Breast epithelium (tissue), 4 donors: ENCODE measurements around the gene TEX19. TPM values are rescaled to one million over a fixed set of nuclear protein-coding genes. Genes with fewer than 3 reads are reported as not detected.

ENCODE experiments used
- DNase-seq, 2 donors: peaks; one replicate each; pipeline ENCODE4 v3.0.0-alpha.2; 2019; ENCODE audit warnings: low spot score in 2 of 2
- H3K27ac ChIP-seq, 2 donors: fragments of 200-600 bp; sonication (generic) in 1 of 2; one replicate each; pipeline ENCODE4 v1.5.1; 2016 to 2019; ENCODE audit warnings: mild to moderate bottlenecking in 1 of 2
- H3K27me3 ChIP-seq, 2 donors: fragments of 200-600 bp; sonication (generic) in 1 of 2; one replicate each; pipeline versions ENCODE4 v1.5.1 to v1.6.0; 2017 to 2019; ENCODE audit warnings: control low read depth in 1 of 2, mild to moderate bottlenecking in 1 of 2
- H3K36me3 ChIP-seq: fragments of 200-600 bp; one replicate; pipeline ENCODE4 v1.5.1; 2019
- H3K4me1 ChIP-seq, 2 donors: fragments of 200-600 bp; sonication (generic); one replicate each; pipeline ENCODE4 v1.5.1; 2016 to 2019; ENCODE audit warnings: control low read depth in 1 of 2
- H3K4me3 ChIP-seq, 3 donors: fragments of 200-600 bp; sonication (generic); 1 replicate in 2 of 3; 2 replicates in 1 of 3; pipeline ENCODE4 v1.5.1; 2016 to 2019; ENCODE audit warnings: mild to moderate bottlenecking in 3 of 3, moderate library complexity in 2 of 3
- H3K9me3 ChIP-seq, 2 donors: fragments of 200-600 bp; sonication (generic) in 1 of 2; one replicate each; pipeline ENCODE4 v1.5.1; 2016 to 2019; ENCODE audit warnings: control low read depth in 1 of 2
- POLR2A ChIP-seq: fragments of 450-650 bp; IDR thresholded peaks from one replicate; pipeline ENCODE4 v1.6.1; 2016; ENCODE audit warnings: antibody characterized with exemption, mild to moderate bottlenecking, moderate library complexity
- POLR2AphosphoS5 ChIP-seq, 3 donors: sonication (generic); formaldehyde crosslinking; IDR thresholded peaks; one replicate each; pipeline ENCODE4 v1.6.1; 2017; ENCODE audit warnings: antibody characterized with exemption in 3 of 3
- intact Hi-C: fragments of 100-400 bp; cut with DNase I; formaldehyde crosslinking; loops from one replicate; pipeline ENCODE4 v1.15.1; 2023; ENCODE audit warnings: low total_unique reads
- total RNA-seq, 3 donors: library from RNA; depleted of rRNA; stranded (reverse); fragments of >200 nt; gene quantifications; one replicate each; pipeline ENCODE4 v1.1.0, GENCODE V29; 2016
- TF ChIP-seq, protein P1 (sequence below), 3 donors: fragments of 450-650 bp; IDR thresholded peaks; one replicate each; pipeline ENCODE4 v1.5.1; 2016 to 2017; ENCODE audit warnings: antibody characterized with exemption in 3 of 3, mild to moderate bottlenecking in 3 of 3, moderate library complexity in 3 of 3

The TEX19 gene
- total RNA-seq, 3 donors from 2014 or later, result not detected

DNA sequence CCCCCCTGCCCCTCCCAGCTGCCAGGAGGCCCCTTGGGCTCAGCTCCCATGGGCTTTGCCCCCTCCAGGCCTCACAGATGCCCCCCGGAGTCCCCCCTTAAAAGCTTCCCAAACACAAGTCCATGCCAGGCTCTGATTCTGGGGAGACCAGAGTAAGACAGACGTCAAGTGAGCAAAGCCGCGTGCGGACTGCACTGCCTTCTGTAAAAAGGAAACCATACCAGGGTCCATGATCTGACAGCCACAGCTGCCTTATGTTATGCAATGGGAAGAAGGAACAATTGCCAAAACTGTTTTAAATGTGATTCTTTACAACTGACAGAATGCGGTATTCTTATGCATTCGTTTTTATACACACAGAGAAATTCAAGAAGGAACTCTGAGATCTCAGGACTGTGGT lies 41.2 kb downstream of the TEX19 start:
- intact Hi-C loops, result no loop called here
- Histone ChIP-seq H3K36me3 (peaks cover 6% of the 10 kb centered on the region), H3K27ac (peak overlapping the region in 1 of 2 donors; percentile 78), H3K9me3 (no peaks in the 10 kb centered on the region), H3K4me3 (no peak overlapping the region), H3K4me1 (no peaks in the 10 kb centered on the region), H3K27me3 (no peaks in the 10 kb centered on the region)
- no peak for TF ChIP-seq POLR2A
- TF ChIP-seq, protein P1, sequence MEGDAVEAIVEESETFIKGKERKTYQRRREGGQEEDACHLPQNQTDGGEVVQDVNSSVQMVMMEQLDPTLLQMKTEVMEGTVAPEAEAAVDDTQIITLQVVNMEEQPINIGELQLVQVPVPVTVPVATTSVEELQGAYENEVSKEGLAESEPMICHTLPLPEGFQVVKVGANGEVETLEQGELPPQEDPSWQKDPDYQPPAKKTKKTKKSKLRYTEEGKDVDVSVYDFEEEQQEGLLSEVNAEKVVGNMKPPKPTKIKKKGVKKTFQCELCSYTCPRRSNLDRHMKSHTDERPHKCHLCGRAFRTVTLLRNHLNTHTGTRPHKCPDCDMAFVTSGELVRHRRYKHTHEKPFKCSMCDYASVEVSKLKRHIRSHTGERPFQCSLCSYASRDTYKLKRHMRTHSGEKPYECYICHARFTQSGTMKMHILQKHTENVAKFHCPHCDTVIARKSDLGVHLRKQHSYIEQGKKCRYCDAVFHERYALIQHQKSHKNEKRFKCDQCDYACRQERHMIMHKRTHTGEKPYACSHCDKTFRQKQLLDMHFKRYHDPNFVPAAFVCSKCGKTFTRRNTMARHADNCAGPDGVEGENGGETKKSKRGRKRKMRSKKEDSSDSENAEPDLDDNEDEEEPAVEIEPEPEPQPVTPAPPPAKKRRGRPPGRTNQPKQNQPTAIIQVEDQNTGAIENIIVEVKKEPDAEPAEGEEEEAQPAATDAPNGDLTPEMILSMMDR (IDR thresholded peaks at IDR 0.05), result no peak
- TF ChIP-seq POLR2AphosphoS5 (IDR thresholded peaks at IDR 0.05), result no peak
- DNase-seq, result no peak

DNA sequence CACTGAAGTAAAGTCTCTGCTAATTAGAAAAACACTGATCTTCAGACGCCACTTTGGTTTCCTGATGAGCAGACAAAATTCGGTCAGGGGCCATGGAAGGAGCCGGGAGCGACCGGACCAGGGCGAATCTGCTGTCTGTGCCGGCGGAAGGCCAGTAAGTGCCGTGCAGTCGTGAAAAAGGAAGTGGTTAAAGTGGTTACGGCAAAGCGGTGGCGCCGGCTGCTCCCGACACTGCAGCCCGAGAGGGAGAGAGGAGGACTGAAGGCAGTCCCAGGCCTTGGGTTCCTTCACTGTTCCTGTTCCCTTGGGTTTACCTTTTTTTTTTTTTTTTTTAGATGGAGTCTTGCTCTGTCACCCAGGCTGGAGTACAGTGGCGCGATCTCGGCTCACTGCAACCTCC lies 41.8 kb downstream of the TEX19 start:
- Histone ChIP-seq H3K9me3 (no peaks in the 10 kb centered on the region), H3K27ac (no peak overlapping the region), H3K4me3 (no peak overlapping the region), H3K4me1 (no peaks in the 10 kb centered on the region), H3K36me3 (peaks cover 6% of the 10 kb centered on the region), H3K27me3 (no peaks in the 10 kb centered on the region)
- TF ChIP-seq, protein P1 (IDR thresholded peaks at IDR 0.05), result no peak
- no peak for TF ChIP-seq POLR2A
- TF ChIP-seq POLR2AphosphoS5 (IDR thresholded peaks at IDR 0.05), result no peak
- intact Hi-C loops, result no loop called here
- no peak for DNase-seq

DNA sequence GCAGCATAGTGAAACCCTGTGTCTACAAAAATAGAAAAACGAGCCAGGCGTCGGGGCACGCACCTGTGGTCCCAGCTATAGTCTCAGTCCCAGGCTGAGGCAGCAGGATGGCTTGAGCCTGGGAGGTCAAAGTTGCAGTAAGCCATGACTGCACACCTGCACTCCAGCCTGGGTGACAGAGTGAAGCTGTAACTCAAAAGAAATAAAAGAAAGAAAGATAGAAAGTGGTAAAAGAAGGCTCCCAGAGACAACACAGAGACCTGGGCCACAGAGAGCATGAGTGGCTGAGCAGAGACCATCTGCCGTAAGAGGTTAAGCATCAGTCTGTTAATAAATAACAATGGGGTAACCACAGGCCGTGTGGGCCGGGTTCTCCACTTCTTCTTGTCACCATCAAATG lies 43.8 kb downstream of the TEX19 start:
- peaks cover 6% of the 10 kb centered on the region for H3K36me3 ChIP-seq
- no peak for DNase-seq
- intact Hi-C loops, result no loop called here

DNA sequence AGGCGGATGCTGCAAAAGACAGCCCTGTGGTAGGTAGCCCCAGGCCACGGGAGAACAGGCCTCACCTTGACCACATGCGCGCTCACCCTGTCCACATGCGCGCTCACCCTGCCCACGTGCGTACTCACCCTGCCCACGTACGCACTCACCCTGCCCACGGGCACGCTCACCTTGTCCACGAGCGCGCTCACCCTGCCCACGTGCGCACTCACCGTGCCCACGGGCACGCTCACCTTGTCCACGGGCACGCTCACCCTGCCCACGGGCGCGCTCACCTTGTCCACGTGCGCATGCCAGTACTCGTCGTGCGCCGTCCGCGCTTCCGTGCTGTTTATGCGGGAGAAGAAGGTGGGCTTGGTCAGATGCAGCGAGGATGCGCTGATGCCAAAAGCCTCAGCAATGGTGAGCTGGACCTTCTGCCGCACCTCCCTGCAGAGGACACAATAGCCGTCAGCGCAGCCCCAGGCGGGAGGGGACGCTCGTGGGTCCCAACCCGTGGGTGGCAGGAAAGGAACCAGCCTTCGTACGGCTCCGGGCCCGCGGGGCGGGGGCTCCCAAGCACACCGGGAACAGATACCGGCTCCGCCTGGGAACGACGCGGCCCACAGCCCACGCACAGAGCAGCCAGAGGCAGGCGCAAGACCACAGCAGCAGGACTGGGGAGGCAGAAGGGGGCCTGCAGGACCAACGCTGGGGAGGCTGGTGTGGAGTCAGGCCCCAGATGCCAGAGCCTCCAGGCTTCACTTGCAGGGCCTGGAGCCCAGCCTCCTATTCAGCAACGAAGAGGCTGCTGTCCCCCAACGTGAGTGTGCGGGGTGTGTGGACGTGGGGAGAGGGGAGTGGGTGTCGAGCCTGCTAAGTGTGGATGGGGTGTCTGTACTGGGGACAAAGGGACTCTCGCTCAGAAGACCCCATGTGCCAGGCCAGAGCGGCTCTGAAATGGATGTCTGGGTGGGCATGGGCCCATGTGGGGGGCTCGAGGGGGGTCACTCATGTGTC lies 44.9 kb downstream of the TEX19 start:
- Histone ChIP-seq H3K36me3 (peaks cover 6% of the 10 kb centered on the region), H3K27ac (no peak overlapping the region), H3K4me1 (no peaks in the 10 kb centered on the region), H3K4me3 (no peak overlapping the region), H3K27me3 (no peaks in the 10 kb centered on the region), H3K9me3 (no peaks in the 10 kb centered on the region)
- intact Hi-C loops, result no loop called here
- no peak for DNase-seq
- no peak for TF ChIP-seq POLR2A
- TF ChIP-seq, protein P1 (IDR thresholded peaks at IDR 0.05), result no peak
- TF ChIP-seq POLR2AphosphoS5 (IDR thresholded peaks at IDR 0.05), result no peak

More for the DNA sequence above, 43.8 kb downstream of the TEX19 start:
- TF ChIP-seq POLR2AphosphoS5 (IDR thresholded peaks at IDR 0.05), result no peak
- TF ChIP-seq POLR2A, result no peak
- TF ChIP-seq, protein P1 (IDR thresholded peaks at IDR 0.05), result no peak
- Histone ChIP-seq H3K4me1 (no peaks in the 10 kb centered on the region), H3K27me3 (no peaks in the 10 kb centered on the region), H3K4me3 (no peak overlapping the region), H3K9me3 (no peaks in the 10 kb centered on the region), H3K27ac (no peak overlapping the region)

DNA sequence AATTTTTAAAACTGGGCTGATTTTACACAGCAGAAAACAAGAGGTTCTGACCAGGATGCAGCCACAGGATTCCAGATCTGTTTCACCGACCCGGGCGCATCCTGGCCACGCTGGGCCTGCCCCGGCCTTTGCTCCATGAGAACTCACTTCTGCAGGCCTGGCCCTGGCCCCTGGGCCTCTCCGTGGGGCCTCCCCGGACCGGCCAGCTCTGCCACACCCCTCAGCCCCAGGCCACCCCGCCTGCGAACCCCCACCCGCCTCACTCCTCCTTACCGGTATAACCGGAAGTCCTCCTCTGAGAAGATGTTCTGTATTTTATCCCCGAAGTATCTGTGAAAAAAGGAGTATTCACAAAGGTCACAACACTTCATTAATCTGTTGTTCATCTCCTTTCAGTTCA lies 46.0 kb downstream of the TEX19 start:
- no peak overlapping the region for H3K4me3 ChIP-seq
- no peaks in the 10 kb centered on the region for H3K4me1 ChIP-seq
- no peak for DNase-seq
- no peak for TF ChIP-seq POLR2A
- intact Hi-C loops, result no loop called here
- H3K27ac ChIP-seq, result no peak overlapping the region
- no peaks in the 10 kb centered on the region for H3K27me3 ChIP-seq
- peaks cover 6% of the 10 kb centered on the region for H3K36me3 ChIP-seq
- no peaks in the 10 kb centered on the region for H3K9me3 ChIP-seq
